ENCODE measurements around the gene DUSP21. TPM values are rescaled to one million over a fixed set of nuclear protein-coding genes. Genes with fewer than 3 reads are reported as not detected.
"Not testable (repeated sequence)": the region's sequence is repeated elsewhere in the genome, so short reads cannot be mapped to it uniquely, and the experiment has no call there.

DUSP21 gene
- total RNA-seq, 4 donors from 2014 or later = not detected

- no peak overlapping the region for H3K4me3 ChIP-seq (ENCODE audit: low read depth, poor library complexity, severe bottlenecking)
- intact Hi-C loops (cut with DNase I; ENCODE audit: low total_unique reads) = loop anchor here (5.0 kb wide), 1 partner anchor 454 kb away; no protein-coding TSS in a partner anchor
- WGBS, 2 donors = 64 to 82% methylated on average over 7 to 8 of the region's 8 CpGs
Observed at GRCh38 chrX:44878780-44879179, 35.0 kb downstream of the DUSP21 start.

GRCh38 chrX:44881549-44881948 is 37.7 kb downstream of the DUSP21 start:
- WGBS, 2 donors = 91 to 95% methylated on average over 10 of the region's 10 CpGs
- intact Hi-C loops (cut with DNase I; ENCODE audit: low total_unique reads) = no loop called here
- no peak overlapping the region for H3K4me3 ChIP-seq (ENCODE audit: low read depth, poor library complexity, severe bottlenecking)
- DNase-seq (ENCODE audit: low spot score in 2 of 2) = no peak
- TF ChIP-seq POLR2A (IDR thresholded peaks at IDR 0.05) = no peak
- TF ChIP-seq CTCF (IDR thresholded peaks at IDR 0.05) = no peak

More at GRCh38 chrX:44878780-44879179, 35.0 kb downstream of the DUSP21 start:
- TF ChIP-seq CTCF (IDR thresholded peaks at IDR 0.05) (no peak), POLR2A (IDR thresholded peaks at IDR 0.05) (no peak)
- no peak for DNase-seq (ENCODE audit: low spot score in 2 of 2)

GRCh38 chrX:44882635-44883034 is 38.8 kb downstream of the DUSP21 start:
- H3K4me3 ChIP-seq (ENCODE audit: low read depth, poor library complexity, severe bottlenecking) = no peak overlapping the region
- intact Hi-C loops (cut with DNase I; ENCODE audit: low total_unique reads) = no loop called here

GRCh38 chrX:44884944-44885343 is 41.1 kb downstream of the DUSP21 start:
- TF ChIP-seq CTCF (IDR thresholded peaks at IDR 0.05) (no peak), POLR2A (IDR thresholded peaks at IDR 0.05) (no peak)
- DNase-seq (ENCODE audit: low spot score in 2 of 2) = no peak
- H3K4me3 ChIP-seq (ENCODE audit: low read depth, poor library complexity, severe bottlenecking) = no peak overlapping the region
- intact Hi-C loops (cut with DNase I; ENCODE audit: low total_unique reads) = no loop called here
- 31 to 52% methylated on average over 4 of the region's 4 CpGs for WGBS, 2 donors

More at GRCh38 chrX:44882635-44883034, 38.8 kb downstream of the DUSP21 start:
- no peak for TF ChIP-seq CTCF (IDR thresholded peaks at IDR 0.05)
- TF ChIP-seq POLR2A (IDR thresholded peaks at IDR 0.05) = no peak
- DNase-seq (ENCODE audit: low spot score in 2 of 2) = no peak

- DNase-seq (ENCODE audit: low spot score in 2 of 2) = no peak
- intact Hi-C loops (cut with DNase I; ENCODE audit: low total_unique reads) = no loop called here
- H3K4me3 ChIP-seq (ENCODE audit: low read depth, poor library complexity, severe bottlenecking) = no peak overlapping the region
- TF ChIP-seq POLR2A (IDR thresholded peaks at IDR 0.05) (no peak), CTCF (IDR thresholded peaks at IDR 0.05) (no peak)
- WGBS, 2 donors = 88 to 89% methylated on average over 1 of the region's 1 CpG
Observed at GRCh38 chrX:44889824-44890223, 46.0 kb downstream of the DUSP21 start.

- no peak overlapping the region for H3K4me3 ChIP-seq (ENCODE audit: low read depth, poor library complexity, severe bottlenecking)
- TF ChIP-seq POLR2A (IDR thresholded peaks at IDR 0.05) (no peak), CTCF (IDR thresholded peaks at IDR 0.05) (no peak)
- intact Hi-C loops (cut with DNase I; ENCODE audit: low total_unique reads) = no loop called here
- DNase-seq (ENCODE audit: low spot score in 2 of 2) = no peak
- WGBS, 2 donors = 70 to 72% methylated on average over 3 of the region's 3 CpGs
Observed at GRCh38 chrX:44890247-44890646, 46.4 kb downstream of the DUSP21 start.

- H3K4me3 ChIP-seq (ENCODE audit: low read depth, poor library complexity, severe bottlenecking); DNase-seq (ENCODE audit: low spot score in 2 of 2); intact Hi-C loops (cut with DNase I; ENCODE audit: low total_unique reads): not testable (repeated sequence)
- WGBS, 2 donors = 97 to 98% methylated on average over 7 to 10 of the region's 10 CpGs
Observed at GRCh38 chrX:44890687-44891086, 46.9 kb downstream of the DUSP21 start.

Measured in lower leg skin (tissue), 4 donors.